GM12864 (cell line): ENCODE data around the gene SLC29A1.
A peak's percentile ranks its signal among the peaks of the same experiment; 100 is the strongest.

Source experiments
- DNase-seq: peaks from one replicate; pipeline ENCODE4 v3.0.0-alpha.2; 2011; ENCODE audit warnings: low read depth
- H3K4me3 ChIP-seq: 2 replicates; pipeline ENCODE4 v1.5.1; 2011; ENCODE audit warnings: mild to moderate bottlenecking, low read depth, low read length, control low read depth
- TF ChIP-seq, protein P1 (sequence below): IDR thresholded peaks from 2 replicates; pipeline ENCODE4 v1.5.1; 2011; ENCODE audit warnings: low read depth, mild to moderate bottlenecking, moderate library complexity, low read length, control low read depth, inconsistent platforms; ENCODE audit errors: missing control alignments

The SLC29A1 gene

GRCh38 chr6:44224029-44224964, 902 bp downstream of the SLC29A1 start:
- peak overlapping the region; percentile 78 for H3K4me3 ChIP-seq
- no peak for DNase-seq
- TF ChIP-seq, protein P1, sequence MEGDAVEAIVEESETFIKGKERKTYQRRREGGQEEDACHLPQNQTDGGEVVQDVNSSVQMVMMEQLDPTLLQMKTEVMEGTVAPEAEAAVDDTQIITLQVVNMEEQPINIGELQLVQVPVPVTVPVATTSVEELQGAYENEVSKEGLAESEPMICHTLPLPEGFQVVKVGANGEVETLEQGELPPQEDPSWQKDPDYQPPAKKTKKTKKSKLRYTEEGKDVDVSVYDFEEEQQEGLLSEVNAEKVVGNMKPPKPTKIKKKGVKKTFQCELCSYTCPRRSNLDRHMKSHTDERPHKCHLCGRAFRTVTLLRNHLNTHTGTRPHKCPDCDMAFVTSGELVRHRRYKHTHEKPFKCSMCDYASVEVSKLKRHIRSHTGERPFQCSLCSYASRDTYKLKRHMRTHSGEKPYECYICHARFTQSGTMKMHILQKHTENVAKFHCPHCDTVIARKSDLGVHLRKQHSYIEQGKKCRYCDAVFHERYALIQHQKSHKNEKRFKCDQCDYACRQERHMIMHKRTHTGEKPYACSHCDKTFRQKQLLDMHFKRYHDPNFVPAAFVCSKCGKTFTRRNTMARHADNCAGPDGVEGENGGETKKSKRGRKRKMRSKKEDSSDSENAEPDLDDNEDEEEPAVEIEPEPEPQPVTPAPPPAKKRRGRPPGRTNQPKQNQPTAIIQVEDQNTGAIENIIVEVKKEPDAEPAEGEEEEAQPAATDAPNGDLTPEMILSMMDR: peak; percentile 19

DNA sequence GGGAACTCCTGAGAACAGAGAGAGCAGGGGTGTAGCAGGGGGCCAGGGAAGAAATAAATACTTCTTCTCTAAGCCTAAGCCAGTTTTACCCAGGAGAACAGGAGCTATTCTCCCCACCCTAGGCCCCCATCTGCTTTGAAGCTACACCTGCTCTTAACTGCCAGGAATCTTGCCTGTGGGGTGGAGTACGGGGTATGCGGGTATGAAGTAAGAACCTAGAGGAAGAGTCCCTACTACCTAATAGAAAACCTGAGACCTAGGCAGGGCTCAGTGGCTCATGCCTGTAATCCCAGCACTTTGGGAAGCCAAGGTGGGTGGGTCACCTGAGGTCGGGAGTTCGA, 1.5 kb downstream of the SLC29A1 start:
- no peak for DNase-seq
- TF ChIP-seq, protein P1: no peak
- peak overlapping the region; percentile 78 for H3K4me3 ChIP-seq

- H3K4me3 ChIP-seq: no peak overlapping the region
- TF ChIP-seq, protein P1: no peak
- DNase-seq: no peak
Observed at GRCh38 chr6:44225579-44226325, 2.4 kb downstream of the SLC29A1 start.

GRCh38 chr6:44226368-44227147, 3.2 kb downstream of the SLC29A1 start:
- no peak overlapping the region for H3K4me3 ChIP-seq
- TF ChIP-seq, protein P1: no peak
- DNase-seq: no peak

- H3K4me3 ChIP-seq: no peak overlapping the region
- DNase-seq: no peak
- TF ChIP-seq, protein P1: no peak
Observed at GRCh38 chr6:44227148-44227793, 3.9 kb downstream of the SLC29A1 start.

DNA sequence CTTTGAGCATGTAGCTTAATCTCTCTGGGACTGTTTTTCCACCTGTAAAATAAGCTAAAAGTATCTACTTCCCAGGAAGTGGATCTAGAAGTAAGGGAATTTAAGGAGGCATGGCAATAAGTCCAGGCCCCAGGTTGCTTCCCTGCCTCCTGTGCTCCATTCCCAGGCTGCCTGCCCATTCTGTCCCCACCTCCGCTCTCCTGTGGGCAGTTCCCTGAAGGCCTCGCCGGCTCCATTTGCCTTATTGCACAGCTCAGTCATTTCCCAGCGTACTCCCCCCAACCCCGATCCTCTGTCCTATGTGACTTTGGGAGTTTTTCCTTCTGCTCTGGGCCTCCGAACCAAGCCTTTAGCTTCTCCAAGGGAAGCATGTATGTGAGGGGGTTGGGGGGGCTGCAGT, 4.6 kb downstream of the SLC29A1 start:
- H3K4me3 ChIP-seq: no peak overlapping the region
- no peak for DNase-seq
- TF ChIP-seq, protein P1: no peak
